Epithelial cell of prostate (primary cell): Measurements from ENCODE around the gene CCNA1.

Source experiments
- DNase-seq: peaks from one replicate; pipeline ENCODE4 v3.0.0-alpha.2; 2011; ENCODE audit warnings: low read depth, low spot score
- H3K27ac ChIP-seq: fragments of 450-650 bp; 2 replicates; pipeline ENCODE4 v1.5.1; 2017; ENCODE audit warnings: mild to moderate bottlenecking

CCNA1 gene

DNA sequence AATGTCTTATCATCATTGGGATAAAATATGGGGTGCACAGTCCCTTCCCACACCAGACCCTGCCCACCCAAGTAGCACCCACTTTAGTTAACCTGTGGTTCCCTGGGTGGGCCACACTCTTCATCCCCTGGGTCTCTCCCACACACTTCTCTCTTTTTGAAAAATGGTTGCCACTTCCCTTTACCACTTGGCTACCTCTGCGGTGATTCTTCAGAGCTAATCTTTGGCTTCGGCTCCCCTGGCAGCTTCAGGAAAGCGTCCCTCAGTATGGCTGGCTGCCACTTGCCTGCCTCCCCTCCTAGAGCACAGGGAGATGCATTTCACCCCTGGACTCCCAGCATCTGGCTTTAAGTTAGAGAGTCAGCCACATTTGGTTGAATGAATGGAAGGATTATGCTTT lies 18.2 kb downstream of the CCNA1 start:
- DNase-seq: no peak
- H3K27ac ChIP-seq: no peak overlapping the region

DNA sequence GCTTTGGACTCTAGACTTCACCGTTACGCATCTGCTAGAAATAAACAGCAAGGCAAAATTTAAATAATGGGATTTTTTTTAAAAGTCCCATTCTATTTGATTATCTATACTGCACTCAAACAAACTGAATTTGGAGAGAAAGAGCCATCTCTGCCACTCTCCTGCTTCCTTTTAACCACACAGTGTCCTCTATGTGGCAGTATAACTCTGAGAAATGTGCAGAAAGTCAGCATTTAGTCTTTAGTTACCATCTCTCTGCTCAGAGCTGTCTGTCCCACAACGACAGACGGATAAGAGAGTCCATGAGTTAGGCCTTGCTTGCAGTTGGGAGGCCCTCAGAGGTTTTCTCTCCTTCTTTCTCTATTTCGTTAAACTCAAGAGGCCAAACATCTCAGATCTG lies 21.2 kb downstream of the CCNA1 start:
- H3K27ac ChIP-seq: no peak overlapping the region
- no peak for DNase-seq

DNA sequence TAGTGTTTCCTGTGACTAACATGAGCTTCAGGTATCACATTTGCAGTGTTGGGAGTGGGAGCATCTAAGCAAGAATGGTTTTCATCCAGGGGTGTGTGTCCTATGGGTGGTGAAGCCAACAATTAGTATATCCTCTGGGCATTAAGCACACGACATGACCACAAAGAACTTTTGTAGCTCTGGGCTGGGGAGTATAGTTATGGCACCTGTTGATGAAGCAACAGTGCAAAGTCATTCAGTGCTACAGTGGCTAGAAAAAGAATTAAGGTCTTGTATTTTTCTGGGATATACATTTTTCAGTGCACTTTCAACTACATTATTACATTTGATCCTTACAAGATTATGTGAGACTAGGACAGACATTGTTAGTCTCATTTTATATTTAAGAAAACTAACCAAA lies 21.8 kb downstream of the CCNA1 start:
- no peak for DNase-seq
- no peak overlapping the region for H3K27ac ChIP-seq

DNA sequence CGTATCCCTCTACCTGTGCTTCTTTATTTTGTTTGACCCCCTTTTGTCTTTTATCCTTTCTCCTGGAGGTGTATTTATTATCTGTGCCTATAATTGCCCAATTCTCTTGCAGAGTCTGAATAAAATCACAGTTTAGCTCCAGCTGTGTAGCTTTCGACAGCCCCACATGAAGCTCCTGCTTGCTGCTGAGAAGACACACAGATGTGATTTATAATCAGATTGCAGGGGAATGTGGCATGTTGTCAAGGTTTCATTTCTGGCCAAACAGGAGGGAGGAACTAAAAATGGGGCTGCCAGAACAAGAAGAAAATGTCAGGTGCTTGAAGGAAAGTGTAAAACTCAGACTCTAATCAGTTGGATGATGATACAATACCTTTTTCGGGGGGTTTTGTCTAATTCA lies 22.7 kb downstream of the CCNA1 start:
- DNase-seq: no peak
- H3K27ac ChIP-seq: no peak overlapping the region

DNA sequence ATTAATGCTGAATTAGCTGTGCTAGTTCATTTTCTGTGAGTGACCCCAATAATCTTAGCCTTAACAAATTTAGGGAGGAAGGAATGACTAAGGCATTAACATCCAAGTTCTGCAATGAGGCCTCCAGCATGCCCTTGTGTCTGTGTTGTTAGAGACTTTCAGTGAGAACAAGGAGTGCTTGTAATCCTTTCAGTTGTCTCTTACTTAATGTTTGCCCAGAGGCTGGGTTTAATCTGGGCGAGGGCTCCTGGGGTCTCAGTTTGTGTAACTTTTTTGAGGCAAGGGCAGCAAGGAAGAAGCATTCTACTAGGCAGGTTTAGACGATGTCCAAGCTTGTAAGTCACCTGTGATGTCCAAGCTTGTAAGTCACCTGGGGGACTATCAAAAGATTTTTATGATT lies 24.3 kb downstream of the CCNA1 start:
- H3K27ac ChIP-seq: no peak overlapping the region
- no peak for DNase-seq

DNA sequence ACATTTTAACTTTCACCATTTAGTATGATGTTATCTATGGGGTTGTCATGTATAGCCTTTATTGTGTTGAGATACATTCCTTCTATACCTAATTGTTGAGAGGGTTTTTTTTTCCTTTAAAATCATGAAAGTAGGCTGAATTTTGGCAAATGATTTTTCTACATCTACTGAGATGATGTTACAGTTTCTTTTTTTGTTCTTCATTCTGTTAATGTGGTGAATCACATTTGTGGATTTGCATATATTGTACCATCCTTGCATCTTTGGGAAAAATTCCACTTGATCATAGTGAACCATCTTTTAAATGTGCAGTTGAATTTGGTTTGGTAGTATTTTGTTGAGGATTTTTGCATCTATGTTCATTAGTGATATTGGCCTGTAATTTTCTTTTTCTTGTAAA lies 29.2 kb downstream of the CCNA1 start:
- H3K27ac ChIP-seq: no peak overlapping the region
- no peak for DNase-seq

DNA sequence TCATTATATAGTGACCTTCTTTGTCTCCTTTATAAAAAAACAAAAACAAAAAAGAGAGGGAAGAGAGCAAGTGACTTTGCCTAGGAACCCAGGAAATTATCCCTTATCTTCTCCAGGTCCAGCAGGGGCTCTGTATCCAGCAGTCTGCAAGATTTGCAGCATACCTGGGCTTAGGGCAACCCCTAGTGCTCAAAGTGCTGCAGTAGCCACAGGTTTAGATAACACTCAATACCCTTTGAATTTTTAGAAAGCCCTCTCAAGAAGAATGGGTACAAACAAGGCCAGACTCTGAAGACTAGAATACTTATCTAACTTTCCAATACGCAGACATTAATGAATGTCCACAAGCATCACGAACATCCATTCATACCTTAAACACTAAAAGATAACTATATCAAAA lies 43.2 kb downstream of the CCNA1 start:
- H3K27ac ChIP-seq: no peak overlapping the region
- DNase-seq: no peak

DNA sequence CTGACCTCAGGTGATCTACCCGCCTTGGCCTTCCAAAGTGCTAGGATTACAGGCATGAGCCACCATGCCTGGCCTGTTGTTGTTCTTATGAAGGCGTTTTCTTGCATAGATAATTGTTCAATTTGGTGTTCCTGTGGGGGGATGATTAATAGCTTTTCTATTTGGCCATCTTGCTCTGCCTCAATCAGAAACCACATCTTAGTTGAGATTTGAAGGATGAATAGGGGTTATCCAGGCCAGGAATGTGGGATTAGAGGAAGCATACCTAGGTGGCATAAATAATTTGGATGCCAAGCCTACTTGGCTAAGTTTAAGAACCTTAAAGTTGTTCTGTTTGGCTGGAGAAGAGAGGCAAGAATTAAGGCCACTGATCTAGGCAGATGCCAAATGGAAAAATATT lies 44.4 kb downstream of the CCNA1 start:
- no peak overlapping the region for H3K27ac ChIP-seq
- no peak for DNase-seq

DNA sequence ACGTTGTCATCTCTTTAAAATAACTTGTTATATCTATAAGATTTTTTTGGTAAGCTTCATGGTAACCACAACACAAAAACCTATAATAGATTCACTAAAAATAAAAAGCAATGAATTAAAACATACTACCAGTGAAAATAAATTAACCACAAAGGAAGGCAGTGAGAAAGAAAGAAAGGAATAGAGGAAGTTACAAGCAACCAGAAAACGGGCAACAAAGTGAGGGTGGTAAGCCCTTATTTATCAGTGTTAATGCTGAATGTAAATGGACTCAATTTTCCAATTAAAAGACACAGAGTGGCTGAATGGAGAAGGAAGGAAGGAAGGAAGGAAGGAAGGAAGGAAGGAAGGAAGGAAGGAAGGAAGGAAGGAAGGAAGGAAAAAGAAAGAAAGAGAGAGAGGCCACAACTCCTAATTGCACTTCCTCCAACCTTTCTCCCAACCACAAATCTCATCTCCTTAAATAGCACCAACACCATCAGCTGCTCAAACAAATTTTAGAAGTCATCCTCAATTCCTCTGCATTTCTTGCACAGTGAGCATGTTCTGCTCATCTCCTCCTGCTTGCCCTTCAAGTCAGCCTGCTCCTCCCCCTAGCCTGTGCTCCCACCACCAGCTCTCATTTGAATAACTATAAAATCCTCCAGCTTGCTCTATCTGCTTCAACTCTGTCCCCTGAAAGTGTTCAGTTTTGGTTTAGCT lies 48.6 kb downstream of the CCNA1 start:
- H3K27ac ChIP-seq: no peak overlapping the region
- DNase-seq: no peak

DNA sequence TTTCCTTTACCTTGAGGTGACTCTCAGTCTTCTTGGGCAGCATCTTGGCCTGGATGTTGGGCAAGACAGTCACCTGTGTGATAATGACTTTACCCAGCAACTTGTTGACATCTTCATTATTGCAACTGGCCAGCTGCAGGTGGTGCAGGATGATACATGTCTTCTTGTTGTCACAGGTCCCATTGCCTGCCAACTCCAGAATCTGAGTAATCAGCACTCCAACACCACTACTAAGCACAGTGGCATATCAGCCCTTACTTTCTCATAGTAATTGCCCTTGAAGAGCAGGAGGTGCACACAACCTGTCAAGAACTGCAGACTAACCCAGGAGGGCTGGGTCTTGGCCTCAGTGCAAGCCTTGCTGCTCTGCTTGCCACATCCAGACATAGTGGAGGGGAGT lies 57.8 kb downstream of the CCNA1 start:
- DNase-seq: no peak
- no peak overlapping the region for H3K27ac ChIP-seq
